ENCODE data around the gene DND1. TPM values are rescaled to one million over a fixed set of nuclear protein-coding genes. Genes with fewer than 3 reads are reported as not detected.

The DND1 gene
- polyA plus RNA-seq, 1 donor (not counting 4 experiments of a cell fraction or from before 2014, with no cell fraction given), result 0.22 TPM

DNA sequence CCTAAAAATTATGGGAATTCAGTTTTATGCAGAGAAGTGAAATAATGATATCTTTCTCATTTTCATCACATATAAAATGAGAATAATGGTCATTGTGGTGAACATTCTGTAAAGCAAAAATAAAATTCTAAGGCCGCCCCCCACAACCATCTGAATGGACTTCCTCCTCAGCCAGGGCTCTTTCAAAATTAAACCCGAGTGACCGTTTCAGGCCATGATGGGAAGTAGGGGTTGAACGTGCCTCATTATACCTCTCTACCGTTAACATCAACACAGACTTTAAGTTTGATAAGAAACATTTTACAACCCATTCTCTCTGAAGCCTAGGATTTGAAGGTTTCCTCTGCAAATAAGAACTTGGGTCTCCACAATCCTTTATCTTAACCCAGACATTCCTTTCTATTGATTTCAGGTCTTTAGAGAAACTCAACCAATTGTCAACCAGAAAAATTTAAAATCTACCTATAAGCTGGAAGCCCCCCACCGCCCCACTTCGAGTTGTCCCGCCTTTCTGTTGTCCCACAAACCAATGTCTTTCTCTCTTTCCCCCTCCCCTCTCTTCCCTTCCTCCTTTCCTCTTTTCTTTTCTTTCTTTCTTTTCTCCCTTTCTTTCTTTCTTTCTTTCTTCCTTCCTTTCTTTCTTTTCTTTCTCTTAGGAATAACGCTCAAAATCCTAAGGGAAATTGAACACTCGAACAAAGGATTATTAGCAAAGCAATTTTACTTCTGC lies 35.8 kb downstream of the DND1 start:
- no peaks in the 10 kb centered on the region for H4K20me1 ChIP-seq (ENCODE audit: control insufficient read depth, extremely low read depth, insufficient read depth, low read length)
- DNase-seq (ENCODE audit: low read depth, low spot score), result no peak
- no peak for FAIRE-seq
- H3K4me2 ChIP-seq (ENCODE audit: control insufficient read depth, extremely low read depth, insufficient read depth, low read depth, low read length), result no peak overlapping the region
- H3K27me3 ChIP-seq (ENCODE audit: control insufficient read depth, extremely low read depth, insufficient read depth, low read length), result no peaks in the 10 kb centered on the region
- H2AFZ ChIP-seq (ENCODE audit: control insufficient read depth, low read length), result no peak overlapping the region
- no peak overlapping the region for H3K9ac ChIP-seq (ENCODE audit: control insufficient read depth, extremely low read depth, insufficient read depth, low read length)
- H3K79me2 ChIP-seq (ENCODE audit: control insufficient read depth, insufficient read depth, low read length), result peaks cover 6% of the 10 kb centered on the region
- dilution Hi-C loops (cut with MboI; ENCODE audit: extremely low pct_ligation_motif_present, low sequenced_read_pairs), result no loop called here
- no peaks in the 10 kb centered on the region for H3K9me3 ChIP-seq (ENCODE audit: control insufficient read depth, low read depth, low read length)
- no peak overlapping the region for H3K27ac ChIP-seq (ENCODE audit: control insufficient read depth, insufficient read depth, low read length)
- peaks cover 19% of the 10 kb centered on the region for H3K4me1 ChIP-seq (ENCODE audit: control insufficient read depth, extremely low read depth, insufficient read depth, low read length)
- TF ChIP-seq EZH2 (IDR thresholded peaks at IDR 0.05; ENCODE audit: low read length) (no peak), CTCF (optimal IDR thresholded peaks at IDR 0.05 in 1 of 3, IDR thresholded peaks at IDR 0.05 in 1 of 3, conservative IDR thresholded peaks at IDR 0.05 in 1 of 3; ENCODE audit: extremely low read depth in 1 of 3, insufficient read depth in 2 of 3, low read length in 3 of 3) (no peak)
- H3K9me1 ChIP-seq (ENCODE audit: control insufficient read depth, extremely low read depth, insufficient read depth, low read length), result no peaks in the 10 kb centered on the region
- no peaks in the 10 kb centered on the region for H3K36me3 ChIP-seq (ENCODE audit: control insufficient read depth in 2 of 2, extremely low read depth in 1 of 2, insufficient read depth in 2 of 2, low read length in 2 of 2)
- no peak overlapping the region for H3K4me3 ChIP-seq (ENCODE audit: control insufficient read depth in 2 of 3, extremely low read depth in 1 of 3, insufficient read depth in 2 of 3, low read depth in 1 of 3, low read length in 3 of 3)

- Histone ChIP-seq H3K9ac (ENCODE audit: control insufficient read depth, extremely low read depth, insufficient read depth, low read length) (no peak overlapping the region), H4K20me1 (ENCODE audit: control insufficient read depth, extremely low read depth, insufficient read depth, low read length) (no peaks in the 10 kb centered on the region), H3K9me1 (ENCODE audit: control insufficient read depth, extremely low read depth, insufficient read depth, low read length) (no peaks in the 10 kb centered on the region), H3K4me1 (ENCODE audit: control insufficient read depth, extremely low read depth, insufficient read depth, low read length) (peaks cover 26% of the 10 kb centered on the region), H3K36me3 (ENCODE audit: control insufficient read depth in 2 of 2, extremely low read depth in 1 of 2, insufficient read depth in 2 of 2, low read length in 2 of 2) (no peaks in the 10 kb centered on the region), H3K9me3 (ENCODE audit: control insufficient read depth, low read depth, low read length) (no peaks in the 10 kb centered on the region), H3K4me3 (ENCODE audit: control insufficient read depth in 2 of 3, extremely low read depth in 1 of 3, insufficient read depth in 2 of 3, low read depth in 1 of 3, low read length in 3 of 3) (no peak overlapping the region), H3K79me2 (ENCODE audit: control insufficient read depth, insufficient read depth, low read length) (peaks cover 6% of the 10 kb centered on the region), H3K27ac (ENCODE audit: control insufficient read depth, insufficient read depth, low read length) (no peak overlapping the region), H3K27me3 (ENCODE audit: control insufficient read depth, extremely low read depth, insufficient read depth, low read length) (peaks cover 7% of the 10 kb centered on the region), H3K4me2 (ENCODE audit: control insufficient read depth, extremely low read depth, insufficient read depth, low read depth, low read length) (no peak overlapping the region), H2AFZ (ENCODE audit: control insufficient read depth, low read length) (no peak overlapping the region)
- dilution Hi-C loops (cut with MboI; ENCODE audit: extremely low pct_ligation_motif_present, low sequenced_read_pairs), result no loop called here
- DNase-seq (ENCODE audit: low read depth, low spot score) (no peak), FAIRE-seq (no peak)
- TF ChIP-seq CTCF (optimal IDR thresholded peaks at IDR 0.05 in 1 of 3, IDR thresholded peaks at IDR 0.05 in 1 of 3, conservative IDR thresholded peaks at IDR 0.05 in 1 of 3; ENCODE audit: extremely low read depth in 1 of 3, insufficient read depth in 2 of 3, low read length in 3 of 3) (no peak), EZH2 (IDR thresholded peaks at IDR 0.05; ENCODE audit: low read length) (no peak)
These were observed 37.8 kb downstream of the DND1 start for GRCh38 chr5:140635291-140636257.
